ENCODE measurements around the gene ARMC9.

DNA sequence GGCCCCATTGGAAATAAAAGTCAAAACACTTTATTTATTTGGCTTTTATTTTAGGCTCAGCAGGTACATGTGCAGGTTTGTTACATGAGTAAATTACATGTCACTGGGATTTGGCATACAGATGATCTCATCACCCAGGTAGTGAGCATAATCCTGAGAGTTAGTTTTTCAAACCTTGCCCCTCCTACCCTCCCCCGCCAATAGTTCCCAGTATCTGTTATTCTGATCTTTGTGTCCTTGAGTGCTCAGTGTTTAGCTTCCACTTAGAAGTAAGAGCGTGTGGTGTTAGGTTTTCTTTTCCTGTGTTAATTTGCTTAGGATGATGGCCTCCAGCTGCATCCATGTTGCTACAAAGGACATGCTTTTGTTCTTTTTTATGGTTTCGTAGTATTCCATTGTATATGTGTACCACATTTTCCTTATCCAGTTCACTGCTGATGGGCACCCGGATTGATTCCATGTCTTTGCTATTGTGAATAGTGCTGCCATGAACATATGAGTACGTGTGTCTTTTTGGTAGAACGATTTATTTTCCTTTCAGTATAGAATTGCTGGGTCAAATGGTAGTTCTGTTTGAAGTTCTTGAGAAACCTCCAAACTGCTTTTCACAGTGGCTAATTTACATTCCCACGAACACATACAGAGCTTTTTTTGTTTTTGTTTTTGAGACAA lies 47.9 kb downstream of the ARMC9 start:
- TF ChIP-seq EP300 (IDR thresholded peaks at IDR 0.05): no peak
- no peak for TF ChIP-seq POLR2A (IDR thresholded peaks at IDR 0.05)
- TF ChIP-seq CTCF (IDR thresholded peaks at IDR 0.05): no peak

Measured in upper lobe of left lung (tissue), 4 donors.